Measurements from ENCODE around the gene ATP10A. TPM values are rescaled to one million over a fixed set of nuclear protein-coding genes. Genes with fewer than 3 reads are reported as not detected.

The ATP10A gene
- total RNA-seq, 2 experiments from 2014 or later = 57.9 to 62.4 TPM

GRCh38 chr15:25876231-25877140 is 13.4 kb upstream of the ATP10A start:
- ChIA-PET POLR2A (no interaction called here), CTCF (interaction anchor here (1.8 kb wide), 1 partner anchor 10 kb away, joined by 4 read pairs; no protein-coding TSS in a partner anchor)
- no peak overlapping the region for H3K27ac Mint-ChIP-seq
- no peaks in the 10 kb centered on the region for H3K9me3 Mint-ChIP-seq
- no peaks in the 10 kb centered on the region for H3K27me3 Mint-ChIP-seq
- no peak for DNase-seq
- peaks cover 2% of the 10 kb centered on the region for H3K4me1 Mint-ChIP-seq
- no peaks in the 10 kb centered on the region for H3K36me3 Mint-ChIP-seq (ENCODE audit: low read depth)
- H3K4me3 Mint-ChIP-seq = no peak overlapping the region

GRCh38 chr15:25875566-25875965 is 12.4 kb upstream of the ATP10A start:
- CTCF ChIA-PET = no interaction called here

GRCh38 chr15:25874379-25874778 is 11.3 kb upstream of the ATP10A start:
- CTCF ChIA-PET = no interaction called here
- no peaks in the 10 kb centered on the region for H3K9me3 Mint-ChIP-seq
- no peak overlapping the region for H3K4me3 Mint-ChIP-seq
- no peak overlapping the region for H3K27ac Mint-ChIP-seq
- no peak for DNase-seq
- no peaks in the 10 kb centered on the region for H3K36me3 Mint-ChIP-seq (ENCODE audit: low read depth)
- peaks cover 6% of the 10 kb centered on the region for H3K4me1 Mint-ChIP-seq
- H3K27me3 Mint-ChIP-seq = no peaks in the 10 kb centered on the region
- POLR2A ChIA-PET = no interaction called here

More at GRCh38 chr15:25875566-25875965, 12.4 kb upstream of the ATP10A start:
- DNase-seq = no peak
- Mint-ChIP-seq H3K27ac (no peak overlapping the region), H3K27me3 (no peaks in the 10 kb centered on the region), H3K36me3 (ENCODE audit: low read depth) (no peaks in the 10 kb centered on the region), H3K4me3 (no peak overlapping the region), H3K4me1 (peaks cover 2% of the 10 kb centered on the region), H3K9me3 (no peaks in the 10 kb centered on the region)
- POLR2A ChIA-PET = no interaction called here

GRCh38 chr15:25871403-25871802 is 8.3 kb upstream of the ATP10A start:
- CTCF ChIA-PET = no interaction called here
- no peak overlapping the region for H3K27ac Mint-ChIP-seq

GRCh38 chr15:25870938-25871337 is 7.8 kb upstream of the ATP10A start:
- Mint-ChIP-seq H3K36me3 (ENCODE audit: low read depth) (no peaks in the 10 kb centered on the region), H3K9me3 (no peaks in the 10 kb centered on the region), H3K27ac (no peak overlapping the region), H3K27me3 (no peaks in the 10 kb centered on the region), H3K4me1 (peaks cover 8% of the 10 kb centered on the region), H3K4me3 (no peak overlapping the region)
- no peak for DNase-seq
- POLR2A ChIA-PET = no interaction called here
- CTCF ChIA-PET = no interaction called here

More at GRCh38 chr15:25871403-25871802, 8.3 kb upstream of the ATP10A start:
- Mint-ChIP-seq H3K4me1 (peaks cover 8% of the 10 kb centered on the region), H3K4me3 (no peak overlapping the region), H3K27me3 (no peaks in the 10 kb centered on the region), H3K9me3 (no peaks in the 10 kb centered on the region), H3K36me3 (ENCODE audit: low read depth) (no peaks in the 10 kb centered on the region)
- no peak for DNase-seq
- POLR2A ChIA-PET = no interaction called here

GRCh38 chr15:25869701-25870100 is 6.6 kb upstream of the ATP10A start:
- H3K4me1 Mint-ChIP-seq = peaks cover 9% of the 10 kb centered on the region
- H3K27me3 Mint-ChIP-seq = no peaks in the 10 kb centered on the region
- H3K4me3 Mint-ChIP-seq = no peak overlapping the region

GRCh38 chr15:25866874-25867273 is 3.7 kb upstream of the ATP10A start:
- POLR2A ChIA-PET = no interaction called here

More at GRCh38 chr15:25869701-25870100, 6.6 kb upstream of the ATP10A start:
- POLR2A ChIA-PET = no interaction called here
- Mint-ChIP-seq H3K9me3 (no peaks in the 10 kb centered on the region), H3K36me3 (ENCODE audit: low read depth) (no peaks in the 10 kb centered on the region), H3K27ac (no peak overlapping the region)
- no peak for DNase-seq
- CTCF ChIA-PET = interaction anchor here (0.8 kb wide), 1 partner anchor 86 kb away, joined by 3 read pairs; no protein-coding TSS in a partner anchor

GRCh38 chr15:25866251-25866650 is 3.1 kb upstream of the ATP10A start:
- Mint-ChIP-seq H3K4me1 (peaks cover 18% of the 10 kb centered on the region), H3K4me3 (no peak overlapping the region), H3K27ac (no peak overlapping the region), H3K36me3 (ENCODE audit: low read depth) (peaks cover 11% of the 10 kb centered on the region), H3K9me3 (no peaks in the 10 kb centered on the region), H3K27me3 (no peaks in the 10 kb centered on the region)
- ChIA-PET POLR2A (no interaction called here), CTCF (interaction anchor here (2.1 kb wide), 1 partner anchor 27 kb away, joined by 4 read pairs; no protein-coding TSS in a partner anchor)
- DNase-seq = no peak

More at GRCh38 chr15:25866874-25867273, 3.7 kb upstream of the ATP10A start:
- no peaks in the 10 kb centered on the region for H3K9me3 Mint-ChIP-seq
- no peaks in the 10 kb centered on the region for H3K27me3 Mint-ChIP-seq
- peaks cover 4% of the 10 kb centered on the region for H3K36me3 Mint-ChIP-seq (ENCODE audit: low read depth)
- no peak overlapping the region for H3K27ac Mint-ChIP-seq
- no peak overlapping the region for H3K4me3 Mint-ChIP-seq
- CTCF ChIA-PET = no interaction called here
- peaks cover 18% of the 10 kb centered on the region for H3K4me1 Mint-ChIP-seq
- no peak for DNase-seq

- CTCF ChIA-PET = interaction anchor here (2.1 kb wide), 1 partner anchor 26 kb away, joined by 4 read pairs; no protein-coding TSS in a partner anchor
These were observed 1.8 kb upstream of the ATP10A start for GRCh38 chr15:25864966-25865365.

GRCh38 chr15:25863968-25864580 is 947 bp upstream of the ATP10A start:
- peaks cover 29% of the 10 kb centered on the region for H3K36me3 Mint-ChIP-seq (ENCODE audit: low read depth)
- peaks cover 27% of the 10 kb centered on the region for H3K4me1 Mint-ChIP-seq
- peak overlapping the region; percentile 83 for H3K4me3 Mint-ChIP-seq
- POLR2A ChIA-PET = no interaction called here
- H3K9me3 Mint-ChIP-seq = no peaks in the 10 kb centered on the region
- CTCF ChIA-PET = interaction anchor here (1.0 to 2.1 kb wide), 2 partner anchors 25 to 69 kb away, joined by 3 to 4 read pairs; no protein-coding TSS in a partner anchor
- H3K27me3 Mint-ChIP-seq = no peaks in the 10 kb centered on the region
- peak overlapping the region; percentile 89 for H3K27ac Mint-ChIP-seq
- no peak for DNase-seq

More at GRCh38 chr15:25864966-25865365, 1.8 kb upstream of the ATP10A start:
- Mint-ChIP-seq H3K9me3 (no peaks in the 10 kb centered on the region), H3K4me1 (peaks cover 26% of the 10 kb centered on the region), H3K27ac (peak overlapping the region; percentile 79), H3K36me3 (ENCODE audit: low read depth) (peaks cover 23% of the 10 kb centered on the region), H3K4me3 (peak overlapping the region; percentile 59), H3K27me3 (no peaks in the 10 kb centered on the region)
- POLR2A ChIA-PET = no interaction called here
- DNase-seq = no peak

- peak; percentile 56 for DNase-seq
- Mint-ChIP-seq H3K27me3 (no peaks in the 10 kb centered on the region), H3K36me3 (ENCODE audit: low read depth) (peaks cover 42% of the 10 kb centered on the region), H3K4me3 (peak overlapping the region; percentile 95), H3K27ac (peak overlapping the region; percentile 95), H3K4me1 (peaks cover 42% of the 10 kb centered on the region), H3K9me3 (no peaks in the 10 kb centered on the region)
- ChIA-PET POLR2A (interaction anchor here (0.6 kb wide), 1 partner anchor 16 kb away, joined by 3 read pairs; no protein-coding TSS in a partner anchor), CTCF (interaction anchor here (0.8 to 1.0 kb wide), 2 partner anchors 71 to 217 kb away, joined by 3 read pairs; no protein-coding TSS in a partner anchor)
These were observed 536 bp downstream of the ATP10A start for GRCh38 chr15:25862472-25863110.

GRCh38 chr15:25862071-25862471 is 1.1 kb downstream of the ATP10A start:
- CTCF ChIA-PET = interaction anchor here (1.6 kb wide), 1 partner anchor 11 kb away, joined by 5 read pairs; no protein-coding TSS in a partner anchor
- Mint-ChIP-seq H3K9me3 (no peaks in the 10 kb centered on the region), H3K27me3 (no peaks in the 10 kb centered on the region), H3K36me3 (ENCODE audit: low read depth) (peaks cover 46% of the 10 kb centered on the region), H3K27ac (peak overlapping the region; percentile 95), H3K4me3 (peak overlapping the region; percentile 95), H3K4me1 (peaks cover 46% of the 10 kb centered on the region)
- peak; percentile 37 for DNase-seq
- POLR2A ChIA-PET = interaction anchor here (0.6 kb wide), 1 partner anchor 15 kb away, joined by 3 read pairs; no protein-coding TSS in a partner anchor
